NCI-H2171 treated with DMSO at 0.1 percent for 48 hours (cell line): ENCODE results near the gene CST6.

Experiments
- DNase-seq: peaks from one replicate; lab custom pipeline; 2025; lab: John Stamatoyannopoulos, UW

The CST6 gene

DNA sequence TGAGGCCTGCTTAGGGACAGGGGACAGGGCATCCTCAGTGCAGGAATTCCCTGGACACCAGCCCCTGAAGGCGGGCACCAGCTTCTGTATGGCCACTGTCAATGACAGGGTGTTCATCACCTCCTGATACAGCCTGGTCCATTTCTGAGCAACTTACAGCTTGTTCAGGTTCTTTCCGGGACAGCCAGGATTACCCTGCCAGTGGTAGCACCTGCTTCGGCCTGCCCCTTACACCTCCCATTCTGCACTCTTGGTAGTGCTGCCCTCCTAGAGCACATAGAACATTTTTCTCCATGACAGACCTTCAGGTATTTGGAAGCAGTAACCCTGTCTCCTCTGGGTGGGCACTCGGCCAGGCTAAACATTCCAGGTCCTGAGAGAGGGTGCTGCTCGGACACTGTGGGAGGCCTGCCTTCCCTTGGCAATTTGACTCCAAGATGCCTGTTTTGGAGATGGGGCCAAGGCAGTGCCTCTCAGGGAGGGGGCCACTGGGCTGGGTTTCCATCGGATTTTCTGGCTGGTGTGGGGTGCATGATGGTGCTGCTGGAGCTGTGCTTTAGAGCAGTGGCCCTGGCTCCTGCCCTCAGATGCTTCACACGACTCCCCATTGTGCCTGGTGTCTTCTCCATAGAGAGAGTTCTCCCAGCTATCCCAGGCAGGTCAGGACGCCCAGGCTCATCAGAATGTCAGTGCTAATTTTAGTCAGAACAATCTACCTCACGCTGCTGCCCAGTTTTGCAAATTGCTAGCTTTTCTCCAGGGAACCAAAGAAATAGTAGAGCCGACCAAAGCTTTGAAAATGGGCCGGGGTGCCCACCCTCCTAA lies 35.9 kb downstream of the CST6 start:
- no peak for DNase-seq

DNA sequence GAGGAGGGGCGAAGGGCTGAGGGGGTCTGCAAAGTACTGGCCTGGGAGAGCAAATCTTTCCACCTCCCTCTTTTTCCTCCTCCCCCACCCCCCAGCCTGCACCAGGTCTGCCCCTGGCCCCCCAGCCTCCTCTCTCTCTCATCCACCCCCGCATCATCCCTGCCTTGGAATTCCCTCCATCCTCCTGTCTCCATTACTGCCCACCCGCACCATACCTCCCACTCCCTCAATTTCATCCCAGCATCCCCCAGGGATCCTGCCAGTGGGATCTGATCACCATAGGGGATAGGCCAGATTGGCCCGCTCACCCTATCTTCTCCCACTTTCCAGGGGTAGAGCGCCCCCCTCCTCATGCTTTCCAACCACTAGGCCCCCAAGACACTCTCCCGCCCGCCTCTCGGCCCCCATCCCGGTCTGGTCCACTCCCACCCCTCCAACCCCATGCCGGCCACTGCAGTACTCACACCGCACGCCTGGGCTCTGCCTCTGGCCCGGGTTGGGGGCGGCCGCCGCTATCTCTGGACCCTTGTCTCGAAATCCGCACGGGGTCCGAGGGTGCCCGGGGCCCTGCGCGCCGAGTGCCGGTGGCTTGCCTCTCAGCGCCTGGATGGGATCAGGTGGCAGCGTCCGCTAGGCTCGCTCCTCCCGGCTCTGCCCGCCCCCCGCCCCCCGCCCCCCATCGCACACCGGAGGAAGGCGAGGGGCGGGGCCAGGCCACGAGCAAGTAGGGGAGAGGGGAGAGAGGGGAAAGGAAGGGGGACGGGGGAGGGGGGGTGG lies 36.9 kb downstream of the CST6 start, which contains the start of gene GAL3ST3:
Gene GAL3ST3 (minus strand): TSS at position 615 of the 777 bp plus-strand sequence. CDS start 3,746 bp downstream, outside the sequence.
- no peak for DNase-seq

DNA sequence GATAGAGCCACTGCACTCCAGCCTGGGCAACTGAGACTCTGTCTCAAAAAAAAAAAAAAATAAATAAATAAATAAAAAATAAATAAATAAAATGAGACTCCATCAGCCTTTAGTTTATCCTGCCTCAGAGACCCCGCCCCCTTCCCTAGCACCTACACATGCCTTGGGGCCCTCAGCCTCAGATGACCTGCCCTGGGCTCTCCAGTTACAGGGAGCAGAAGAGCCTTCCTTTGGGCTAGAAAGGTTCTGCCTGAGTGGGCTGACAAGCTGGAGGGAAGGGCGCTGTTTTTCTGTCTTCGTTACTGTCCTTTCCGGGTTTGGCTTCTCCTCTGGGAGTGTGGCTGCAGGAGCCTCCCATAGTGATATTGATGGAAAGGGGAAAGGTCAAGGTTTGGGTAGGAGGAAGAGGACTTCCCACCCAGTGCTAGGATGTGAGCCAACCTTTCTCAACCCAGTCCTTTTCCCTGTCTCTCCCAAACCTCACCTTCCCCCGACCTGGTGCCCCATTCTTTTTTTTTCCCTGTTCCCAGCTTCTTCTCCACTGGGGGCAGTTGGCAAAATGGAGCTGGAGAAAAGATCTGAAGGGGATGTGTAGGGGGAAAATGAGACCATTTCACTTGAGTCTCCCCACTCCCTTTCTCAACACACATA lies 38.9 kb downstream of the CST6 start:
- DNase-seq: peak; percentile 40

DNA sequence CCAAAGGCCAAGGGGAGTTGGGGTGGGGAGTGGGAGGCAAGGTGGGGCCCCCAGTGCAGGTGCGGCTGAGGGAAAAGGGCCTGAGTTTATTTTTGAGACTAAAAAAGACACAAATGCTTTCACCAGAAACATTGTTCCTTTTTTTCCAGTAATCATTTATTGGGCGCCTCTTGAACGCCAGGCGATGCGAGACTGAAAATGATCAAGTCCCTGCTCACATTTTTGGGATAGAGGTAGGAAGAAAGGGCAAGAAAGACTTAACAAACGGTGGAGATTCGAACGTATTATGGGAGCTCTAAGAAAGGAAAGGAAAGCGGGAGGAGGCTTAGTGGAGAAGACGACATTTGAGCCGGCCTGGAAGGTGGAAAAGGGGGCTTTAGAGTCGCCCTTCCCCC lies 39.6 kb downstream of the CST6 start:
- DNase-seq: no peak

DNA sequence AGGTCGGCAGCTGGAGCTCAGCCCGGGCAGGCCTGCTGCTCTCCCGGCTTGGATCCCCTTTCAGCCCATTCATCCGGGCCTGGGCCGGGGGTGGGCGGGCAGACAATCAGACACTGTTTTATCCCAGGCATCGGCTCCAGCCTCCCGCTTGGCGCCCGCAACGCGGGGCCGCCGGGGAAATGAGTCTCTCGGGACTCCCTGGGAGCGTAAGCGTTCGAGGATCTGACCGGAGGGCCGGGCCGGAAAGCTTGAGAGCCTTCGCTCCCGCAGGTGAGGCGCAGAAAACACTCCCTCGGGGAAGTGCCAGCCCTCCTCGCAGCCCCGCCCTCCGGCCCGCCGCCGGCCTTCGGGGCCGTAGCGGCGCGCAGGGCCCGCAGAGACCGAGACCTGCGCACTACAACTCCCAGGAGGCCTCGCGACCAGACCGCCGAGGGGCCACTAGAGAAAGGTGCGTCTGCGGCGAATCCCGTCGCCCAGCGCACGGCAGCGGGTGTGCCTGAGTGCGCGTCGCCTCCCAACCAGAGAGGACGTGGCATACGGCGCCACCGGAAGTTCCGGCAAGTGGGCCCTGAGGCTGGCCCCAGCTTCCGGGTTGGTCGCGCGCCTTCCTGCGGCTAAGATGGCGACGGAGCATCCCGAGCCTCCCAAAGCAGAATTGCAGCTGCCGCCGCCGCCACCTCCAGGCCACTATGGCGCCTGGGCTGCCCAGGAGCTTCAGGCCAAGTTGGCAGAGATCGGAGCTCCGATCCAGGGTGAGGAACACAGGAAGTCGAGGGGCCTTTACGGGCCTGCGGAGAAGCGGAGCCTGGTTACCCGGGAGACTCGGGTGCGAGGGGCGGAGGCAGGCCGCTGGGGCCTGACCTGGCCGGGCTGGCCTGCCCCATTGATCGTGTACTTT lies 40.2 kb downstream of the CST6 start, which contains the start of gene SF3B2:
Gene SF3B2 (plus strand): TSS at position 599 of the 898 bp plus-strand sequence. CDS start 21 bp downstream, at position 620.
- DNase-seq: peak; percentile 99

DNA sequence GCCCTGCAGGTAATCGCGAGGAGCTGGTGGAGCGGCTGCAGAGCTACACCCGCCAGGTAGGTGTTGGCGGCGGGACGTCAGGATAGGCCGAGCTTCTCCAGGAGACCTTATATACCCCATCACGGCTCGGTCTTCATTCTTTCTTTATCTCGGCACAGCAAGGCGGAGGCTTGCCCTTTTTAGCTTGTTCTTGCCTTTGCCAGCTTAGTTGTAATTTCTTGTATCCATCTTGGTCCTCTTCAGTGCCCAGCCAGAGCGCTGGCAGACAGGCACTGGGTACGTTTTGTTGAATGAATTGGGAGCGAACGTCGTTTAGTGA lies 40.8 kb downstream of the CST6 start:
- no peak for DNase-seq

DNA sequence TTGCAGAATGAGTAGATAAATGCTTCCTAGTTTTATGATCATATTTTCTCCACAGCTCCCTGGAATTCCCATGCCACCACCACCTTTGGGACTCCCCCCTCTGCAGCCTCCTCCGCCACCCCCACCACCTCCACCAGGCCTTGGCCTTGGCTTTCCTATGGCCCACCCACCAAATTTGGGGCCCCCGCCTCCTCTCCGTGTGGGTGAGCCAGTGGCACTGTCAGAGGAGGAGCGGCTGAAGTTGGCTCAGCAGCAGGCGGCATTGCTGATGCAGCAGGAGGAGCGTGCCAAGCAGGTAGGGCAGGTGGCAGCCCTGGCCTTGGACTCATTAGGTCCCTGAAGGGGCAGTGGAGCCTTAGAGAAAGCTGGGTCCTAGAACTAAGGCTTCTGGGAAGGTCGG lies 43.2 kb downstream of the CST6 start:
- DNase-seq: no peak

DNA sequence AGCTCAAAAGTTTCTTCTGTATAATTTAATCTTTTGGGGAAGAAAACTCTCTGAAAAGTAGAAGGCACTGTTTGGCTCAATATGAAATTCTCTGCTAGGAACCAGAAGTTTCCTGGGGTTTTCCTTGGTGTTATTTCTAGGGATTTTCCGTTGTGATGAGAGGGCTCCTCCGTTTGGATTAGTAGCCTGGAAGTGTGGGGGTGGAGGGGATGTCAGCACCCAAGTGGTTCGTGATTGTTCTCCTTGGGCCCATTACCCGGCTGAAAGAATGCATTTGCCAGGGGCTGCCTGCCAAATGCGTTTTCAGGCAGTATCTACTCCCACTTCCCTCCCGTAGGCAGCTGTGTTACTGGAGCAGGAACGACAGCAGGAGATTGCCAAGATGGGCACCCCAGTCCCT lies 44.7 kb downstream of the CST6 start:
- no peak for DNase-seq

DNA sequence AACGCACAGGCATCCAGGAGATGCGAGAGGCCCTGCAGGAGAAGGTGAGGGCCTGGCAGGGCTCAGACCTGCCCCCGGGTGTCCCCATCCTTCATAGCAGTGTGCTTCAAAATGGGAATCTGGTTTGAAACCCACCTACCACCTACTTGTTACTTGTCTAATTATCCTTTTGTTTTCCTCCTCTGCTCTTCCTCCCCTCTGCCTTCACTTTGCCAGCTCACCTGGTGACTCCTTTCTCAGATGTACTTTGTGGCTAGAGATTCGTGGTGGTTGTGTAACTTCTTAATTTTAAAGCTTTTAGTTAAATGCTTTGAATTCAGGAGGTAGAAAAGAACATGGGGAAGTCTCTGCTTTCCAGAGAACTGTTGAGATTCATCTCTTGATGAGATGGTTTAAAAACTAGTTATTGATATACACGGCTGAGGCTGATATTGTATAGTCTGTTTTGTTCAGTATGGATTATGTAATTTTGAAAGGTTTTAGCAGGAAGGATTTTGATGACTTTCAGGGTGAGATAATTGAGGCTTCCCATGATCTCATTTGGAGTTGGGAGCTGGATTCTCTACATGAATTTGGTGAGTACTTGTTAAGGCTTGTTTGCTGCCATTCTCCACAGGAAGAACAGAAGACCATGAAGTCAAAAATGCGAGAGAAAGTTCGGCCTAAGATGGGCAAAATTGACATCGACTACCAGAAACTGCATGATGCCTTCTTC lies 48.3 kb downstream of the CST6 start:
- DNase-seq: no peak

DNA sequence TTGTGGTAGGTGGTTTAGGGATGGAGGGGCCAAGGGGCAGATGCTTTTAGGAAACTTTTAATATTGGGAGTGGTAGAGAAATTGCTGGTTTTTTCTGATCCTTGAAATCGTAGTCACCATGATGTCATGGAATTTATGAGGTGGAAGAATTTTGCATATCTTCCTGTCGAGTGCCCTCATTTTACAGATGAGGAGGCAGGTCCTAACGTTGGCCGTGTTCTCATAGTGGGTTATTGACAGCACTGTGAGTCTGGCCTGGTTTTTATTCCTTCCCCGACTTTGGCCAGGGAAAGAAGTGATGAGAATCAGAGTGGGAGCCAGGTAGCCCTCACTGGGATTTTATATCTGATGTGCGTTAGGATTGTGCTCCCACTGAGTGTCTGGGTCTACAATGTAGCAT lies 49.5 kb downstream of the CST6 start:
- DNase-seq: no peak

DNA sequence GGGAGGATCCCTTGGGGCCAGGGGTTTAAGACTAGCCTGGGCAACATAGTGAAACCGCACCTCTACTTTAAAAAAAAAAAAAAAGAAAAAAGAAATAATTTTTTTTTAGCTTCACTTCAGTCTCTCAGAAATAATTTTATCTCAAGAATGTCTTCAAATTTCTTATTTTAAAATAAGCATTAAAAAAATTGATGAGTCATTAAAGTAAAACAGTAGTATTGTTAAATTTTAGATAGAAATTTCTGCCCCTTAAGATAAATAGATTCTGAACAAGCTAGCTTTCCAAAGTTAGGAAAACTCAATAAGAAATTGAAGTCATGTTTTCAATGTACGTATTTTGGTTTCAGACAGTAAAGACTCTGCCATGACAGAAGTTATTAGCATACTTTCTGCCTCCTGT lies 50.6 kb downstream of the CST6 start:
- DNase-seq: no peak
